Stimulated activated CD4-positive, alpha-beta T cell treated with anti-CD3 and anti-CD28 coated beads, Interleukin-2, amount 100 ng/mL, for 4 hours (primary cell): ENCODE results near the gene ATPAF1.
A peak's percentile ranks its signal among the peaks of the same experiment; 100 is the strongest.
"Not testable (repeated sequence)": the region's sequence is repeated elsewhere in the genome, so short reads cannot be mapped to it uniquely, and the experiment has no call there.

ENCODE experiments used
- DNase-seq: peaks from one replicate; pipeline ENCODE4 v3.0.0-alpha.2; 2020; ENCODE audit warnings: low read depth

The ATPAF1 gene

GRCh38 chr1:46667782-46668760 lies at the start of gene ATPAF1:
TSS of gene ATPAF1 (minus strand) at chr1:46668364. CDS start at chr1:46668322, 42 bp downstream.
- DNase-seq: peak; percentile 49

- DNase-seq: no peak
Observed at GRCh38 chr1:46717654-46718053, 49.5 kb upstream of the ATPAF1 start.

- no peak for DNase-seq
Observed at GRCh38 chr1:46714976-46715375, 46.8 kb upstream of the ATPAF1 start.

- no peak for DNase-seq
Observed at GRCh38 chr1:46708121-46708520, 40.0 kb upstream of the ATPAF1 start.

GRCh38 chr1:46705408-46705807 lies 37.2 kb upstream of the ATPAF1 start:
- no peak for DNase-seq

GRCh38 chr1:46703927-46704641 lies 35.9 kb upstream of the ATPAF1 start:
- DNase-seq: no peak

- DNase-seq: no peak
Observed at GRCh38 chr1:46699666-46700065, 31.5 kb upstream of the ATPAF1 start.

GRCh38 chr1:46697053-46697452 lies 28.9 kb upstream of the ATPAF1 start:
- DNase-seq: no peak

- not testable (repeated sequence) for DNase-seq
Observed at GRCh38 chr1:46694676-46695075, 26.5 kb upstream of the ATPAF1 start.

GRCh38 chr1:46692811-46693770 lies 24.9 kb upstream of the ATPAF1 start:
- no peak for DNase-seq

GRCh38 chr1:46691997-46692790 lies 24.0 kb upstream of the ATPAF1 start:
- DNase-seq: no peak

GRCh38 chr1:46690931-46691421 lies 22.8 kb upstream of the ATPAF1 start:
- no peak for DNase-seq

GRCh38 chr1:46689897-46690296 lies 21.7 kb upstream of the ATPAF1 start:
- no peak for DNase-seq

- no peak for DNase-seq
Observed at GRCh38 chr1:46689356-46689755, 21.2 kb upstream of the ATPAF1 start.

GRCh38 chr1:46687921-46688509 lies 19.9 kb upstream of the ATPAF1 start:
- no peak for DNase-seq

- DNase-seq: no peak
Observed at GRCh38 chr1:46687093-46687659, 19.0 kb upstream of the ATPAF1 start.

- DNase-seq: no peak
Observed at GRCh38 chr1:46686255-46686654, 18.1 kb upstream of the ATPAF1 start.

- no peak for DNase-seq
Observed at GRCh38 chr1:46684670-46685069, 16.5 kb upstream of the ATPAF1 start.

- no peak for DNase-seq
Observed at GRCh38 chr1:46682064-46682463, 13.9 kb upstream of the ATPAF1 start.
